ENCODE results near the gene PRR14. TPM values are rescaled to one million over a fixed set of nuclear protein-coding genes. Genes with fewer than 3 reads are reported as not detected.
"Not testable (repeated sequence)": the region's sequence is repeated elsewhere in the genome, so short reads cannot be mapped to it uniquely, and the experiment has no call there.

PRR14 gene
- total RNA-seq, 1 donor = 42.3 TPM

GRCh38 chr16:30628628-30629540 lies 21.9 kb upstream of the PRR14 start:
- peak; percentile 72 to 88 (median 74) for DNase-seq (ENCODE audit: low read depth in 2 of 3, low spot score in 2 of 3)

- not testable (repeated sequence) for DNase-seq (ENCODE audit: low read depth in 2 of 3, low spot score in 2 of 3)
Measured at GRCh38 chr16:30632454-30632853, 18.3 kb upstream of the PRR14 start.

- DNase-seq (ENCODE audit: low read depth in 2 of 3, low spot score in 2 of 3) = no peak
Measured at GRCh38 chr16:30633526-30633925, 17.2 kb upstream of the PRR14 start.

- DNase-seq (ENCODE audit: low read depth in 2 of 3, low spot score in 2 of 3) = no peak
Measured at GRCh38 chr16:30636599-30636998, 14.2 kb upstream of the PRR14 start.

- DNase-seq (ENCODE audit: low read depth in 2 of 3, low spot score in 2 of 3) = not testable (repeated sequence)
Measured at GRCh38 chr16:30637139-30637538, 13.6 kb upstream of the PRR14 start.

- peak in 2 of 3 donors; percentile 58 to 78 for DNase-seq (ENCODE audit: low read depth in 2 of 3, low spot score in 2 of 3)
Measured at GRCh38 chr16:30637944-30638343, 12.8 kb upstream of the PRR14 start.

GRCh38 chr16:30641378-30641982 lies 9.3 kb upstream of the PRR14 start:
- no peak for DNase-seq (ENCODE audit: low read depth in 2 of 3, low spot score in 2 of 3)

GRCh38 chr16:30644334-30644830 lies 6.4 kb upstream of the PRR14 start:
- DNase-seq (ENCODE audit: low read depth in 2 of 3, low spot score in 2 of 3) = no peak

- DNase-seq (ENCODE audit: low read depth in 2 of 3, low spot score in 2 of 3) = no peak
Measured at GRCh38 chr16:30645727-30646126, 5.0 kb upstream of the PRR14 start.

GRCh38 chr16:30647274-30647571 lies 3.5 kb upstream of the PRR14 start:
- DNase-seq (ENCODE audit: low read depth in 2 of 3, low spot score in 2 of 3) = no peak

- peak in 2 of 3 donors; percentile 64 to 83 for DNase-seq (ENCODE audit: low read depth in 2 of 3, low spot score in 2 of 3)
Measured at GRCh38 chr16:30649725-30650368, 913 bp upstream of the PRR14 start.

- DNase-seq (ENCODE audit: low read depth in 2 of 3, low spot score in 2 of 3) = peak; percentile 64 to 83 (median 81)
Measured at GRCh38 chr16:30651124-30652004, 604 bp downstream of the PRR14 start.

GRCh38 chr16:30652005-30652296 lies 1.2 kb downstream of the PRR14 start:
- no peak for DNase-seq (ENCODE audit: low read depth in 2 of 3, low spot score in 2 of 3)

GRCh38 chr16:30652718-30653117 lies 2.0 kb downstream of the PRR14 start:
- DNase-seq (ENCODE audit: low read depth in 2 of 3, low spot score in 2 of 3) = no peak

- DNase-seq (ENCODE audit: low read depth in 2 of 3, low spot score in 2 of 3) = no peak
Measured at GRCh38 chr16:30654856-30655255, 4.1 kb downstream of the PRR14 start.

- DNase-seq (ENCODE audit: low read depth in 2 of 3, low spot score in 2 of 3) = no peak
Measured at GRCh38 chr16:30655815-30656347, 5.1 kb downstream of the PRR14 start.

- no peak for DNase-seq (ENCODE audit: low read depth in 2 of 3, low spot score in 2 of 3)
Measured at GRCh38 chr16:30656388-30656787, 5.6 kb downstream of the PRR14 start.

- DNase-seq (ENCODE audit: low read depth in 2 of 3, low spot score in 2 of 3) = no peak
Measured at GRCh38 chr16:30656974-30657865, 6.5 kb downstream of the PRR14 start.
